Occipital lobe (tissue), 2 donors: ENCODE data around the gene IL22RA1. TPM values are rescaled to one million over a fixed set of nuclear protein-coding genes. Genes with fewer than 3 reads are reported as not detected.

Source experiments
- DNase-seq: peaks from one replicate; lab custom pipeline; 2025; lab: John Stamatoyannopoulos, UW
- total RNA-seq: library from RNA; depleted of rRNA; stranded (reverse); fragments of >200 nt; gene quantifications from one replicate; pipeline ENCODE4 v1.2.3, GENCODE V29; 2014

Gene IL22RA1, protein sequence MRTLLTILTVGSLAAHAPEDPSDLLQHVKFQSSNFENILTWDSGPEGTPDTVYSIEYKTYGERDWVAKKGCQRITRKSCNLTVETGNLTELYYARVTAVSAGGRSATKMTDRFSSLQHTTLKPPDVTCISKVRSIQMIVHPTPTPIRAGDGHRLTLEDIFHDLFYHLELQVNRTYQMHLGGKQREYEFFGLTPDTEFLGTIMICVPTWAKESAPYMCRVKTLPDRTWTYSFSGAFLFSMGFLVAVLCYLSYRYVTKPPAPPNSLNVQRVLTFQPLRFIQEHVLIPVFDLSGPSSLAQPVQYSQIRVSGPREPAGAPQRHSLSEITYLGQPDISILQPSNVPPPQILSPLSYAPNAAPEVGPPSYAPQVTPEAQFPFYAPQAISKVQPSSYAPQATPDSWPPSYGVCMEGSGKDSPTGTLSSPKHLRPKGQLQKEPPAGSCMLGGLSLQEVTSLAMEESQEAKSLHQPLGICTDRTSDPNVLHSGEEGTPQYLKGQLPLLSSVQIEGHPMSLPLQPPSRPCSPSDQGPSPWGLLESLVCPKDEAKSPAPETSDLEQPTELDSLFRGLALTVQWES
- not detected for total RNA-seq

DNA sequence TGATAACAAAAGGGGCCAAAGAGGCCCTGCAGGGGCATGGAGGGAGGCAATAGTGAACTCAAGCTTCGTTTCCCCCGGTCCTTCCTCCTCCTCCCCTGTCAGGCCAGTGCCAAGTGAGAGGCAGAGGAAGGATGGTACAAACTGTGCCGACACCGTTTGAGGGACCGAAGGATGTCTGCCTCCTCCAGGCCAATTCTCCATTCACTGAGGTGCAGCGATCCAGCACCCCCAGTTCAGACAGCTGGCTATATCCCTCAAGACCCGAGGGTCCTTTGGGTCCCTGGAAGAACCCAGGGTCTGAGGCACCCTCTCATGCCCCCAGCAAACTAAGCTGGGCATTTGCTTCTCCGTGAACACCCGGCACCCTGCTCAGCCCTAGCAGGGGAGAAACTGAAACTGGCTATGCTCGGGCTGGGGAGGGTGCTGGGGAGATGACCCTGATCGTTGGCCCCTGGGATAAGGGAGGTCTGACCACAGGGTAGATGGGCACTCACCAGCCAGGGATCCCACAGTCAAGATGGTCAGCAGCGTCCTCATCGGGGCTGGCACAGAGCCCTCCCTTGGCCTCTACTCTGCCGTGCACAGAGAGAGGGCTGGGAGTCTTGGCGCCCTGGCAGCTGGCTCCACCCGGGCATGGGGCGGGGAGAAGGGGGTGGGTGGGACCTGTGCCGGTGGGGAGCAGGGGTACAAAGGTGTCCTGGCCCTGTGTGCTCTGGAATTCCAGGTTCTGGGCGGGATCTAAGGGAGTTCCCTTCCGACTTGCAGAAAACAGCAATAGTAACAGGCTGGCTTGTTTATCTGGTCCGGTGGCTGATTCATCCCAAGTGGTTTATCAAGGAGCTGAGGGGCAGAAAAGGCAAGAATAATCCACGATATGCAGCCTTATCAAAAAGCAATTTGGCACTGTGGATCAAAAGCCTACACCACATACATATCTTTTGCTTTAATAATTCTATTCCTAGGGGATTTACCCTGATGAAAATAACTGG is at the start of gene IL22RA1:
Gene IL22RA1 (minus strand): TSS at position 595 of the 989 bp plus-strand sequence. CDS start 58 bp downstream, at position 537.
- DNase-seq = no peak

GRCh38 chr1:24191860-24192259 is 48.9 kb upstream of the IL22RA1 start:
- DNase-seq = no peak

DNA sequence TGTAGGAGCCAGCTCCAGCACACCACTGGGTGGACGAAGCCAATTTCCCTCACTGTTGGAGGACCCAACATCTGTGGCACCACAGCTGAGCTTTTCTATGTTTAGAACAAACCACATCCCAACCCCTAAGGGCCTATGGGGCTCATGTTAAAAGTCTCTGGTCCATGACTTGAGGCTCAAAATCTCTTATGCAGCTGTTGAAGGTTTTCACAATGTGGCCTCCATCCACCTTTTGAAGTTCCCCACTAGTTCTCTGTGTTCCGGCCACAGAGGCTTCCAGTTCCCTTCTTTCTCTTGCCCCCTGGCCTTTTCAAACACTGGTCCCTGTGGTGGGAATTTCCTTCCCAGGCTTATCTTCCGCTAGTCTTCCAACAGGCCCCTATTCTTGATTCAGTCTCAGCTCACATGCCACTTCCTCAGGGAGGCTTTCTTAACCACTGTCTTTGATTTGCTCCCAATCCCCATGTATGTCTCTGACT is 48.1 kb upstream of the IL22RA1 start:
- DNase-seq = no peak

DNA sequence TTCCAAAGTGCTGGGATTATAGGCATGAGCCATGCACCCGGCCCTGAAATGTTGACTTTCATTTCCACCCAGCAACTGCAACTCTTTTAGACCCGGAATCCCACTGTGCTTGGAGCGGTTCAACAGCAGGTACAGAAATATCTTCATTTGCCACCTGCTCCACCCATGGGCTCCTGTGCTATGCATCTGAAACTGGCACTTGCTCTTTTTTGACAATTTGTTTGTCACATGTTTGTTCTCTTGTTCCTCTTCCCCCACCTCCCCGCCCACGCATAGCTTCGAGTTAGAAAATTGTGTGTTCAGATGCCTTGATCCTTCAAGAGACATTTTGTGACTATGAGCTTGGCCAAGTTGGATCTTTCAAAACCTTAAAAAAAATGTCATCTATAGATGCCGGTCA is 46.6 kb upstream of the IL22RA1 start:
- no peak for DNase-seq

- peak; percentile 42 for DNase-seq
Measured at GRCh38 chr1:24186993-24187790, 44.3 kb upstream of the IL22RA1 start, which contains the start of gene IFNLR1. TSS of gene IFNLR1 (minus strand) at chr1:24187289. CDS start at chr1:24187248, 41 bp downstream.

GRCh38 chr1:24186711-24186992 is 43.7 kb upstream of the IL22RA1 start:
- no peak for DNase-seq

- DNase-seq = no peak
Measured at GRCh38 chr1:24186031-24186710, 43.2 kb upstream of the IL22RA1 start.

DNA sequence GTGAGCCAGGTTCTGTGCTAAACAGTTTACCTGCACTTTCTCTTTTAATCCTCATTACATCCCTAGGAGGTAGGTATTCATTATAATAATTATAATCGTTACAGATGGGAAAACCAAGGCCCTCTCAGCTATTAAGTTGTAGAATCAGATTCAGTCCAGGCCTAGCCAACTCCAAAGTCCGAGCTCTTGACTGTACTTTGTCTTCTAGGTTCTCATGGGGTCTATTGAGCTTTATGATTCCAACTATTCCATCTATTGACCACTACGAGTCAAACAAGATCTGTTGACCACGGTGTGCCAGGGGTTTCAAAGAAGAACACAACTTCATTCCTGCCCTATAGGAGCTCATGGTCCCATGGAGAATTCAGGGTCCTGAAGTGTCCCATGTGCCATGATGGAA is 42.1 kb upstream of the IL22RA1 start:
- no peak for DNase-seq

DNA sequence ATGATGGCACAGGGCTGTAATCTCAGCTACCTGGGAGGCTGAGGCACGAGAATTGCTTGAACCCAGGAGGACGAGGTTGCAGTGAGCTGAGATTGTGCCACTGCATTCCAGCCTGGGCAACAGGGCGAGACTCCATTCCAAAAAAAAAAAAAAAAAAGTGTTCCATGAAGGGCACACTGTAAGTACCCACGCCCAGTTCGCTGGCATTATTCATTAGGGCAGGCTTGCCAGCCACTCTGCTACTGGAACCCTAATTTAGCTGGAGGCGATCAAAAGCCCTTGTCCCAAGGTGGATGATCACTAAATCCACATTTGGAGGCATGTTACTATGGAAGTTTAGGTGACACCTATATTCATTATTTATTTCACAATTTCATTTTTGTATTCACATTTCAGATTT is 39.1 kb upstream of the IL22RA1 start:
- DNase-seq = no peak

GRCh38 chr1:24181619-24182018 is 38.7 kb upstream of the IL22RA1 start:
- DNase-seq = no peak

DNA sequence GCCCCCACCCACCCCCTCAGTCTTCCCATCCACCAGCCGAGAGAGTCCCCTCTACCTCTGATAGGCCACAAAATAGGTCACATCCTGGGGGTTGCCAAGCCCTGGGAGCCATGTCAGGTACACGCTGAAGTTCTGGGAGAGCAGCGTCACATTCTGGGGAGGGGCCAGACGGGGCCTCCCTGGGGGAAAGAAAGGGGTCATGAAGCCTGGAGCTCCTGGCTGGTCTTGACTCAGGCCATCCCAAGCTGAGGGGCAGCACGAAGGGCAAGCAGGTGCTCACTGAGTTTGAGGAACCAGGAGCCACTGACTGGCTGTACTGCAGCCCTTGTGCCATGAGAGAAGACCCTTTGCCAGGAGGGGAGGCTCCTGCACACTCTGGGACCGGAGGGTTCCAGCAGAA is 37.7 kb upstream of the IL22RA1 start:
- no peak for DNase-seq

- DNase-seq = no peak
Measured at GRCh38 chr1:24179251-24179840, 36.4 kb upstream of the IL22RA1 start.

DNA sequence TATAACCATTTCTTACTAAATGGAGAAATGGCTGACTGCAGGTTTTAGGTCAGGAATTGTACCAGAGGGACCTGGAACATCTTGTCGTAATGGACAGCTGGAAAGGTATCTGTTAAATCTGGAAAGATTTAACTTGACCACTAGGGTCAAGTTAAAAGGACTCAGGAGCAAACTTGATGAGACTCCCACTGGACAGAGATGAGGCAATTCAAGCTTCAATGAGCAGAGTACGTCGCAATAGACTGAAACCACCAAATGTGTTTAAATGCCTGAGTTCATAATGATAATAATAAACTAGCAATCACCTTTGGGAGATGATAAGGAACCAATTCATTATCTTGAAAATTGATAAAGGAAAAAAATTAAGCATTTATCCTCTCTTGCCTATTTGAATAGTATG is 35.5 kb upstream of the IL22RA1 start:
- DNase-seq = no peak

DNA sequence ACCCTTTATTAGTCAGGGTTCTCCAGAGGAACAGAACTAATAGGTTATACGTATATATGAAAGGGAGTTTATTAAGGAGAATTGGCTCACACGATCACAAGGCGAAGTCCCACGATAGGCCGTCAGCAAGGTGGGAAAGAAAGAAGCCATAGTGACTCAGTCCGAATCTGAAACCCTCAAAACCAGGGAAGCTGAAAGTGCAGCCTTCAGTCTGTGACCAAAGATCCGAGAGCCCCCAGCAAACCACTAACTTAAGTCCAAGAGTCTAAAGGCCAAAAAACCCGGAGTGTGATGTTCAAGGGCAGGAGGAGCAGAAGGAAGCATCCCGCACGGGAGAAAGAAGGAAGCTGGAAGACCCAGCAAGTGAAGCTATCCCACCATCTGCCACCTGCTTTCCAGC is 34.2 kb upstream of the IL22RA1 start:
- DNase-seq = no peak

DNA sequence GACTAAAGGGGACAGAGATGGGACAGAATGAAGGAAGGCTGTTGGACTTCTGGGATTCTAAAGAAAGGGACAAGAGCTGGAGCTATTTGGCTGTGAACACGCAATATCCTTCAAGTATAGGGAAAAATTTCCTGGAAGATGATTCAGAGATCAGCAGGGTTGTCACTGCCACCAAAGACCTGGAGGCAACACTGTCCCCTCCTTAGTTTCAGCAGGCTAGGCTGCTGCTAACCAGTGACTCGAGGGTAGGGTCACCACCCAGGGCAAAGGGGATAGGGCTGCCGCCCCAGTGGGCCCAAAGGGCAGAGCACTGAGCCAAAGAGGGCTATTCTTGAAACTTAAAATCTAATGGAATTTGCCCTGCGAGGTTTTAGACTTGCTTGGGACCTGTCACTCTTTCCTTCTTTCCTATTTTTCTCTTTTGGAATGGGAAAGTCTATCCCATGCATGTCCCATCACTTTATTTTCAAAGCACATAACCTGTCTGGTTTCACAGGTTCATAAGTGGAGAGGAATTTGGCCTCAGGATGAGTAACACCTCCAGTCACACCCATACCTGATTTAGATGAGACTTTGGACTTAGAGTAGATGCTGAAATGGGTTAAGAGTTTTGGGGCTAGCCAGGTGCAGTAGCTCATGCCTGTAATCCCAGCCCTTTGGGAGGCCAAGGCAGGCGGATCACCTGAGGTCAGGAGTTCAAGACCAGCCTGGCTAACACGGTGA is 32.3 kb upstream of the IL22RA1 start:
- no peak for DNase-seq

DNA sequence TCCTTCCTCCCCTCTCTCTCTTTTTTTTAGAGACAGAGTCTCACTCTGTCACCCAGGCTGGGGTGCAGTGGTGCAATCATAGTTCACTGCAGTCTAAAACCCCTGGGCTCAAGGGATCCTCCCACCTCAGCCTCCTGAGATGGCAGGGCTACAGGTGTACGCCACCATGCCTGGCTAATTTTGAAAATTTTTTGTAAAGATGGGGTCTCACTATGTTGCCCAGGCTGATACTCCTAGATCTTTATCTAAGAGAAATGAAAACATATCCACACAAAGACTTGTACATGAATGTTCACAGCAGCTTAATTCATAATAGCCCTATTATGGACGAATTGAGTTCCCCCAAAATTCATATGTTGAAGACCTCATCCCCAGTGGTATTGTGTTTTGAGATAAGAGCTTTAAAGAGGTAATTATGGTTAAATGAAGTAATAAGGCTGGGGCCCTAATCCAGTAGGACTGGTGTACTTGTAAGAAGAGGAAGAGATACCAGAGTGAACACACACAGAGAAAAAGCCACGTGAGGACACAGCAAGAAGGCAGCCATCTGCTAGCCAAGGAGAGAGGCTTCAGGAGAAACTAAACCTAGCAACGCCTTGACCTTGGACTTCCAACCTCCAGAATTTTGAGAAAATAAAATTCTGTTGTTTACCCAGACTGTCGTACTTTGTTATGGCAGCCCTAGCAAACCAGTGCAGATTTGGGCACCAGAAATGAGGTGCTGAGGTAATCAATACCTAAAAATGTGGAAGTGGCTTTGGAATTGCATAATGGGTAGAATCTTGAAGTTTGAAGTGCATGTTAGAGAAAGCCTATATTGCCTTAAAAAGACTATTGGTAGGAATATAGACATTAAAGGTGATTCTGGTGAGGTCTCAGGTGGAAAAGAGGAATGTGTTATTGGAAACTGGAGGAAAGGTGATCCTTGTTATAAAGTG is 31.0 kb upstream of the IL22RA1 start:
- no peak for DNase-seq

DNA sequence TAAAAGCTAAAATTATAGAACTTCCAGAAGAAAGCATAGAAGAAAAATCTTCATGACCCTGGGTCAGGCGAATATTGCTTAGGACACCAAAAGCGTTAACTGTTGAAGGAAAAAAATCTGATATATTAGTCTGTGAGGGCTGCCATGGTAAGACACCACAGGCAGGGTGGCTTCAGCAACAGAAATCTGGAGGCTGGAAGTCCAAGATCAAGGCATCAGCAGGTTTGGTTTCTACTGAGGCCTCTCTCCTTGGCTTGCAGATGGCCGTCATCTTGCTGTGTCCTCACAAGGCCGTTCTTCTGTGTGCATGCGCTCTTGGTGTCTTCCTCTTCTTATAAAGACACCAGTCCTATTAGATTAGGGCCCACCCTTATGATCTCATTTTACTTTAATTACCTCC is 29.7 kb upstream of the IL22RA1 start:
- no peak for DNase-seq

GRCh38 chr1:24169286-24169685 is 26.3 kb upstream of the IL22RA1 start:
- no peak for DNase-seq
